Activated CD4-positive, alpha-beta T cell treated with anti-CD3 and anti-CD28 coated beads, Interleukin-2, amount 10 ng/mL, durations not matched to agents 24 days and 14 days (primary cell): Measurements from ENCODE around the gene RNF144B. TPM values are rescaled to one million over a fixed set of nuclear protein-coding genes. Genes with fewer than 3 reads are reported as not detected.

Source experiments
- DNase-seq: peaks from one replicate; pipeline ENCODE4 v3.0.0; 2022
- H3K27ac Mint-ChIP-seq: one replicate; pipeline ENCODE4 v1.8.0; 2022; ENCODE audit warnings: mild to moderate bottlenecking, mixed read lengths
- H3K27me3 Mint-ChIP-seq: one replicate; pipeline ENCODE4 v1.8.0; 2022; ENCODE audit warnings: mixed read lengths
- H3K36me3 Mint-ChIP-seq: one replicate; pipeline ENCODE4 v1.8.0; 2022; ENCODE audit warnings: low read depth, mild to moderate bottlenecking, mixed read lengths
- H3K4me1 Mint-ChIP-seq: one replicate; pipeline ENCODE4 v1.8.0; 2021; ENCODE audit warnings: mixed read lengths
- H3K4me3 Mint-ChIP-seq: one replicate; pipeline ENCODE4 v1.8.0; 2022; ENCODE audit warnings: mild to moderate bottlenecking, moderate library complexity, mixed read lengths
- H3K9me3 Mint-ChIP-seq: one replicate; pipeline ENCODE4 v1.8.0; 2021; ENCODE audit warnings: mixed read lengths
- intact Hi-C: fragments of 100-400 bp; cut with micrococcal nuclease; formaldehyde crosslinking; loops from one replicate; pipeline ENCODE4 v1.15.1; 2023
- total RNA-seq: library from RNA; stranded (reverse); gene quantifications from 2 replicates; pipeline ENCODE4 v1.2.3, GENCODE V29; 2022

RNF144B gene
- total RNA-seq, 1 donor from 2014 or later, result 0.40 TPM

DNA sequence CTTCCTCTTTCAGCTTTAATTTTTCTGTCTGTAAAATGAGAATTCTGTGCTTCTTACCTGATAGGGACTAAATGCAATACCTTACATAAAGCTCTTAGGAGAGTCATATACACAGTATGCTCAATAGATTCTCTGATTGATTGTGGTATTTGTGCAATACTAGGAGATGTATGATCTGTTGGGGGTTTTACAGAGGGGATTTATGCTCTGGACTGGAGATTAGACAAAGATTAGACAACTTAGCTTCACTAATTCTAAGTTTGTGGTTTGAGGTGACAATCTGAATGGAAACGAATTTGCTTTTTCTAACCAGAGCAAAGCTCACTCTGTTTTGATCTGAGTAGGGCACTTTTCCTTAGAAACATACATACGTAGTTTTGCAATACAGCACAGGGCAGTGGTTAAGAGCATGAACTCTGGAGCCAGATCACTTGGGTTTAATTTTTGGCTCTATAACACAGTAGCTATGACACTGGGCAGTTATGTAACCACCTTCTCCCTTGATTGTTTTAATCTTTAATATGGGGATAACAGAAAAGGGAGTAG is 126.2 kb downstream of the RNF144B start:
- intact Hi-C loops, result no loop called here
- H3K4me1 Mint-ChIP-seq, result peaks cover 9% of the 10 kb centered on the region
- no peak overlapping the region for H3K4me3 Mint-ChIP-seq
- peak overlapping the region; percentile 7 for H3K27ac Mint-ChIP-seq
- H3K9me3 Mint-ChIP-seq, result no peaks in the 10 kb centered on the region
- peaks cover 16% of the 10 kb centered on the region for H3K27me3 Mint-ChIP-seq
- H3K36me3 Mint-ChIP-seq, result no peaks in the 10 kb centered on the region
- DNase-seq, result no peak

DNA sequence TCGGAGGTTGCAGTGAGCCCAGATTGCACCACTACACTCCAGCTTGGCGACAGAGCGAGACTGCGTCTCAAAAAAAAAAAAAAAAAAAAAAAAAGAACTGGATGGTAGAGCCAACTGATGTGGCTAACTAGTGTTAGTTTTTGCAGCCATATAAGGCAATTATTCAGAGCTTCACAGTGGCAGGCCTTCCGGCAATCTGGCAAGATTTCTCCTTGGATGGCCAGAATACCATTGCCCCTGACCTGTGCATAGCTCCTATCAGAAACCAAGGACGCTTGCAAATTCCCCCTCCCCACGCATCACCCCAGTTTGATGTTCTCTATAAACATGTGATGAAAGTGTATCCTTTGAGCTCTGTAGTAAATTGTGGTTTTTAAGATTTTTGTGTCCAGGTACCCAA is 127.0 kb downstream of the RNF144B start:
- peaks cover 20% of the 10 kb centered on the region for H3K27me3 Mint-ChIP-seq
- peaks cover 9% of the 10 kb centered on the region for H3K4me1 Mint-ChIP-seq
- no peak for DNase-seq
- no peak overlapping the region for H3K27ac Mint-ChIP-seq
- H3K9me3 Mint-ChIP-seq, result no peaks in the 10 kb centered on the region
- intact Hi-C loops, result no loop called here
- no peaks in the 10 kb centered on the region for H3K36me3 Mint-ChIP-seq
- H3K4me3 Mint-ChIP-seq, result no peak overlapping the region

DNA sequence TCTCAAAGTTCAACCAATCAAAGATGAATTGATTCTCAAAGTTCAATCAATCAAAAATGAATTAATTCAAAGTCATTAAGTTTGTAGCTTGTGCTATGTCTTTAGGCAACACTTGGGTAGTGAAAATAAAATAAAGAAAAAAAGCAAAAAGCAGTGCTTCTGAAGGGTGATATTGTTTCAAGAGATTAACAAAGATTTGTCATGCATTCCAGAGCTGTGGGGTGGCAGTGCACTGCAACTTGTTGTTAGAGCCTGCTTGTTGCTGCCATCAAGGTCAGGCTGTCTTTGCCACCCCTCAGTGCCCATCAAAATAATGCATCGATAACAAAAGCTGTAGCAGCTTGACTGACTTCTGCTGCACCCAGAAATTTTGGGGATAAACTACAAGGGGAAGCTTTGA is 128.6 kb downstream of the RNF144B start:
- Mint-ChIP-seq H3K4me1 (peaks cover 7% of the 10 kb centered on the region), H3K27me3 (peaks cover 18% of the 10 kb centered on the region), H3K4me3 (no peak overlapping the region), H3K36me3 (no peaks in the 10 kb centered on the region), H3K9me3 (no peaks in the 10 kb centered on the region), H3K27ac (no peak overlapping the region)
- DNase-seq, result no peak
- intact Hi-C loops, result no loop called here

Other genes with a start within 250 kb of the RNF144B start
- 0.72 and 0.92 TPM in 2 replicates for gene TPMT, start 232.3 kb upstream of the RNF144B start, total RNA-seq
- 8.5 and 8.6 TPM in 2 replicates for gene KDM1B, start 231.9 kb upstream of the RNF144B start, total RNA-seq
- 170 and 175 TPM in 2 replicates for gene DEK, start 122.8 kb upstream of the RNF144B start, total RNA-seq